Loucy (cell line): Measurements from ENCODE around the gene FAM53B.

ENCODE experiments used
- EZH2phosphoT487 ChIP-seq: fragments of 200-600 bp; IDR thresholded peaks from 2 replicates; pipeline ENCODE4 v1.6.1; 2018; ENCODE audit warnings: antibody characterized with exemption, mild to moderate bottlenecking, moderate library complexity, borderline replicate concordance
- TF ChIP-seq, protein P1 (sequence below): fragments of 200-600 bp; sonication (generic); conservative IDR thresholded peaks from 2 replicates; pipeline ENCODE4 v1.5.1; 2014; ENCODE audit warnings: mild to moderate bottlenecking, antibody characterized with exemption, low read length

DNA sequence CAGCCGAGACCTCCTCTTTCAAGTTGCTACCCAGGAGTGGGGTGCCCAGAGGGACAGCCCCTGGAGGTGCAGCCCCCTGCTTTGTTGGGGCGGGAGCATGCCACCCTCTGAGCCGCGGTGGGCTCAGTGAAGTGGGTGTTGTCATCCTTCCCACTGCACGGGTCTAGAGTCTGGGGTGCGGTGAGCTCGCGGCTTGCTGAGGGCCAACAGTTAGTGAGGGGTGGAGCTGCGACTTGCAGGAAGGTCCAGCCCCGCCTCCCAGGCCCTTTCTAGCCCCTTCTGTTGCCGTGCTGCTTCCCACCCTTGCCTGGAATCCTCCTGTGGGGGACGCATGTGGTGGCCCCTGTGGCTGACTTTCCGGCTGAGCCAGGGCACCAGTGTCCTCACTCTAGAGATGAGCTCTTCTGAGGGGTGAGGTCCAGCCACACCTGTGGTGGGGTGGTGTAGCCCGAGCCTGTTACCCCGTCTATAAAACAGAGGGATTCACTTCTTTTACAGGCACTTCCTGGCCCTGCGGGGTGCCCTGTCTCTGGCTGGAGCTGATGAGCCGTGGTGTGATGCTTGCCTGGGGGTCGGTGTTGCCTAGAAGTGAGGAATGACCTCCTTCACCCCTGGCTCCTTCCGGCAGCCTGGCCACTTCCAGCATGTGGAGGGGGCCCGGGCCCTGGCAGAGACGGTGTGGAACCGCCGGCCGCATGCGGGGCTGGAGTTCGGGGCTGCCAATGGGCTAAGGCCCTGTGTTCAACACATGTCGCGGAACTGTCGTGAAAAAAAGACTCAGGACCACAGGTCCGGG is 127.9 kb downstream of the FAM53B start:
- TF ChIP-seq, protein P1, sequence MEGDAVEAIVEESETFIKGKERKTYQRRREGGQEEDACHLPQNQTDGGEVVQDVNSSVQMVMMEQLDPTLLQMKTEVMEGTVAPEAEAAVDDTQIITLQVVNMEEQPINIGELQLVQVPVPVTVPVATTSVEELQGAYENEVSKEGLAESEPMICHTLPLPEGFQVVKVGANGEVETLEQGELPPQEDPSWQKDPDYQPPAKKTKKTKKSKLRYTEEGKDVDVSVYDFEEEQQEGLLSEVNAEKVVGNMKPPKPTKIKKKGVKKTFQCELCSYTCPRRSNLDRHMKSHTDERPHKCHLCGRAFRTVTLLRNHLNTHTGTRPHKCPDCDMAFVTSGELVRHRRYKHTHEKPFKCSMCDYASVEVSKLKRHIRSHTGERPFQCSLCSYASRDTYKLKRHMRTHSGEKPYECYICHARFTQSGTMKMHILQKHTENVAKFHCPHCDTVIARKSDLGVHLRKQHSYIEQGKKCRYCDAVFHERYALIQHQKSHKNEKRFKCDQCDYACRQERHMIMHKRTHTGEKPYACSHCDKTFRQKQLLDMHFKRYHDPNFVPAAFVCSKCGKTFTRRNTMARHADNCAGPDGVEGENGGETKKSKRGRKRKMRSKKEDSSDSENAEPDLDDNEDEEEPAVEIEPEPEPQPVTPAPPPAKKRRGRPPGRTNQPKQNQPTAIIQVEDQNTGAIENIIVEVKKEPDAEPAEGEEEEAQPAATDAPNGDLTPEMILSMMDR: no peak
- TF ChIP-seq EZH2phosphoT487: no peak
